Measurements from ENCODE around the gene GALNTL6.
"Not testable (repeated sequence)": the region's sequence is repeated elsewhere in the genome, so short reads cannot be mapped to it uniquely, and the experiment has no call there.

GALNTL6 gene

GRCh38 chr4:172895699-172896098, 1082.5 kb downstream of the GALNTL6 start:
- DNase-seq, result no peak

DNA sequence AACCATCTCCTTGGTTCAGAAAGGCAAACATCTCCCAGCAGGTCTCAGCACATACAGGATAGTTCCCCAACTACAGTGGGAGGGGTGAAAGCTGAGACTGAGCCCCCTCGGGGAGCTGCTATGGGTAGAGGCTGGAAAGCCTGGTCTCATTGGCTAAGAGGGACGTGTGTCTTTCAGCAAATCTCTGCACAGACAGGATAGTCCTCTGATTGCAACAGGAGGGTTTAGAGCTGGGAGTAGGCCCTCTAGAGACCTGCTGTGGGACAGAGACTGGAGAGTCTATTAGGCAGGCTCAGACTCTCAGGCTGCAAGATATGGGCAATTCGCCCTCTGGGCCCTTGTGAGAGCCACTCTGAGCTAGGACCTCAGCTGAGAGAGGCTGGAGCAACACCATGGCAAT, 1083.8 kb downstream of the GALNTL6 start:
- DNase-seq, result no peak

DNA sequence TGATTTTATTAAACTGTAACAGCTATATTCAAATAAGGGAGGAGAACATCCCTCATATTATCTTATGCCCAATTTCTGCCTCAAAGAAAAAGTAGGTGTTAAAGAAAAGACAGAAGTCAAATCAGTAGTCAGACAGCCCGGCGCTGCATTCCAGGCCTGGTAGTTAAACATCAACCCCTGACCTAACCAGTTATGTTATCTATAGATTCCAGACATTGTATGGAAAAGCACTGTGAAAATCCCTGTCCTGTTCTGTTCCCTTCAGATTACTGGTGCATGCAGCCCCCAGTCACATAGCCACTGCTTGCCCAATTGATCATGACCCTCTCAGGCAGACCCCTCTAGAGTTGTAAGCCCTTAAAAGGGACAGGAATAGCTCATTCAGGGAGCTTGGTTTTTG, 1085.5 kb downstream of the GALNTL6 start:
- no peak for DNase-seq

DNA sequence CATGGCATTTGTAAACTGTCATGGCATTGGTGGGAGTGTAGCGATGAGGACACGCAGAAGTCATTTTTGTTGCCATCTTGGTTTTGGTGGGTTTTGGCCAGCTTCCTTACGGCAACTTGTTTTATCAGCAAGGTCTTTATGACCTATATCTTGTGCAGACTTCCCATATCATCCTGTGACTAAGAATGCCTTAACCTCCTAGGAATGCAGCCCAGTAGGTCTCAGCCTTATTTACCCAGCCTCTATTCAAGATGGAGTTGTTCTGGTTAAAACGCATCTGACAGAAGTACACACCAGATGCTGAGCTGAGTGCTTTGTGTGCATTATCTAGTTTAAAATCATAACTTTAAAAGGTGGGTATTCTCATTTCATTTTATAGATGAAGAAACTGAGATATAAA, 1086.7 kb downstream of the GALNTL6 start:
- no peak for DNase-seq

- DNase-seq, result no peak
Measured at GRCh38 chr4:172900900-172901299, 1087.7 kb downstream of the GALNTL6 start.

DNA sequence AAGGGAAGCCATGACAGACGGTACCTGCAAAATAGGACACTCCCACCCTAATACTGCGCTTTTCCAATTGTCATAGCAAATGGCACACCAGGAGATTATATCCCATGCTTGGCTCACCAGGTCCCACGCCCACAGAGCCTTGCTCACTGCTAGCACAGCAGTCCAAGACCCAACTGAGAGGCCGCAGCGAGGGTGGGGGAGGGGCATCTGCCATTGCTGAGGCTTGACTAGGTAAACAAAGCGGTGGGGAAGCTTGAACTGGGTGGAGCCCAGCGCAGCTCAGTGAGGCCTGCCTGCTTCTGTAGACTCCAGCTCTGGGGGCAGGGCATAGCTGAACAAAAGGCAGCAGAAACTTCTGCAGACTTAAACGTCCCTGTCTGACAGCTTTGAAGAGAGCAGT, 1099.3 kb downstream of the GALNTL6 start:
- DNase-seq, result not testable (repeated sequence)

DNA sequence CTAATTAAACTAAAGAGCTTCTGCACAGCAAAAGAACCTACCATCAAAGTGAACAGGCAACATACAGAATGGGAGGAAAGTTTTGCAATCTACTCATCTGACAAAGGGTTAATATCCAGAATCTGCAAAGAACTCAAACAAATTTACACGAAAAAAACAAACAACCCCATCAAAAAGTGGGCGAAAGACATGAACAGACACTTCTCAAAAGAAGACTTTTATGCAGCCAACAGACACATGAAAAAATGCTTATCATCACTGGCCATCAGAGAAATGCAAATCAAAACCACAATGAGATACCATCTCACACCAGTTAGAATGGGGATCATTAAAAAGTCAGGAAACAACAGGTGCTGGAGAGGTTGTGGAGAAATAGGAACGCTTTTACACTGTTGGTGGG, 1104.2 kb downstream of the GALNTL6 start:
- DNase-seq, result not testable (repeated sequence)

DNA sequence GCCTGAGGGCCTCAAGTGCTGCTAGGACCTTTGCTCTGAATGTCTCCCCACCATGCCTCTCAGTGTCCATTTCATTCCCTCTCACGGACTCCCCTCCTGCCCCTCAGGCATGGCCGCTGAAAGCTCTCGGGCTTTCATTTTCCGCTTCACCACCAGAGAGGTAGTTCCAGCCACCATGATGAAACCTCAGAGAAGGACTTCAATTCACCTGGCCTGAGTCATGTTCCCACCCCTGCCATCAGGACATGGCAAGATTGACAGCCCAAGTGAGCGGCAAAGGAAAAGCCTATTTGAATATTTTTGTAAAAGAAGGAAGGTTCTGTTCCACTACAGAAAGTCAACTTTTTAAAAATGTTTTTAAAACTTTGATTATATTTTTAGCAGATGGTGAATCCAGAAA, 1106.1 kb downstream of the GALNTL6 start:
- no peak for DNase-seq

GRCh38 chr4:172927096-172927814, 1114.1 kb downstream of the GALNTL6 start:
- DNase-seq, result no peak

- no peak for DNase-seq
Measured at GRCh38 chr4:172928347-172928746, 1115.1 kb downstream of the GALNTL6 start.

- DNase-seq, result no peak
Measured at GRCh38 chr4:172938072-172938829, 1125.0 kb downstream of the GALNTL6 start.

DNA sequence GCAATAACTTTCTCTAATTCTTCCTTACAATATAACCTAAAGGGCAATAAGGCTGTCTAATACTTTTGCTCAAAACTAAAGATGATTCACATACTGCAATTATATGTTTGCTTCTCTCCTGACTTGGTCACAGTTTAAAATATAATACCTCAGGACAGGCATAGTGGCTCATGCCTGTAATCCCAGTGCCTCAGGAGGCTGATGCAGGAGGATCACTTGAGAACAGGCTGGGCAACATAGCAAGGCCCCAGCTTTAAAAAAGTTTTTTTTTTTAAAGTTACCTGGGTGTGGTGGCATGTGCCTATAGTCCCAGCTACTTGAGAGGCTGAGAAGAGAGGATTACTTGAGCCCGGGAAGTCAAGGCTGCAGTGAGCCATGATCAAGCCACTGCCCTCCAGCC, 1125.7 kb downstream of the GALNTL6 start:
- no peak for DNase-seq

DNA sequence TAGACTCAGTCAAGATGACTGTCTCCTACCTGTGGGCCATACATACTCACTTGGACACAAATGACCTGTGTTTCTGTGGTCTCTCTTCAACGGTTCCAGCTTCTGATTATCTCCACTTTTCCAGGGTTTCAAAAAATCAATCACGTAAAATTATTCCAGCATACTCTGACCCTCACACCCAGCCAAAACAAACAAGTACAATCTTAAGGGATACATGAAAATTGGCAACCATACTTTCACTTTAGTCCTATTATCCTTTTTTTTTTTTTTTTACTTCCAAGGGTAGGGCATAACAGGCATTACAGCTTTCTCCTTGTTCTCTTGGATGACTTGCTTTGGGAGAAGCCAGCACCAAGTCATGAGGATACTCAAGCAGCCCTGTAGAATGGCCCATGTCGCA, 1129.6 kb downstream of the GALNTL6 start:
- no peak for DNase-seq

GRCh38 chr4:172945611-172946010, 1132.4 kb downstream of the GALNTL6 start:
- no peak for DNase-seq

- no peak for DNase-seq
Measured at GRCh38 chr4:172946503-172946902, 1133.3 kb downstream of the GALNTL6 start.

DNA sequence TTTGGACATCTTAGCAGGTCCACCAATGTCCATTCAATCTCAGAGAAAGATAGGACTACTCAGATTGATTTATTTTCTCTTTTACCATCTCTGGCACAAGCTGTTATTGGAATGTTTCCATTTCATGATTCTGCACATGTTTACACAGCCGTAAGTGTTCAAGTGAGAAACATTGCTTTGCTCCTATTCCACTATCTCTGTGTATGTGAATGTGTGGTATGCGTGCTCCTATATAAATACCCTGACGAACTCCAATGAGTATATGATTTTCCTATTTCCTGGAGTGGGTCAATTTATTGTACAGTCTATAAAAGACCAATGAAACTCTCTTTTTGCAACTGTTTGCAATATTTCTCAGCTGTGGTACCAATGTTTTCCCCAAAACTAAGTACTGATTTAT, 1134.4 kb downstream of the GALNTL6 start:
- no peak for DNase-seq

DNA sequence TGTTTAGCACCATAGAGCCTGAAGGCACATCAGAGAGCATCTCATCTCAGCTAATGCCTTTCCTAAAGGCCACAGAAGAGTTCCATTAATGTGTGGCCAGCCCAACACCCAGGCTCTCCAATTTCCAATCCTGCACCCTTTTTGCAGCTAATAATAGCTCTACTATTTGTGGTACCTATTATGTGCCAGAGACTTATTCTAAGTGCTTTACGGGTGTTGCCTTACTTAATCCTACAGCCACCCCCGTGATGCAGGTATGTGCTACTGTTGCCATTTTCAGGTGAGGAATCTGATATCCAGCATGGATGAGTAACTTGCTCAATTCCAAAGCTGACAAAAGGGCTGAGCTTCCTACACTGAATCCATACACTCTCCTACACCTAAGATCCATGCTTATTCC, 1137.8 kb downstream of the GALNTL6 start:
- no peak for DNase-seq

DNA sequence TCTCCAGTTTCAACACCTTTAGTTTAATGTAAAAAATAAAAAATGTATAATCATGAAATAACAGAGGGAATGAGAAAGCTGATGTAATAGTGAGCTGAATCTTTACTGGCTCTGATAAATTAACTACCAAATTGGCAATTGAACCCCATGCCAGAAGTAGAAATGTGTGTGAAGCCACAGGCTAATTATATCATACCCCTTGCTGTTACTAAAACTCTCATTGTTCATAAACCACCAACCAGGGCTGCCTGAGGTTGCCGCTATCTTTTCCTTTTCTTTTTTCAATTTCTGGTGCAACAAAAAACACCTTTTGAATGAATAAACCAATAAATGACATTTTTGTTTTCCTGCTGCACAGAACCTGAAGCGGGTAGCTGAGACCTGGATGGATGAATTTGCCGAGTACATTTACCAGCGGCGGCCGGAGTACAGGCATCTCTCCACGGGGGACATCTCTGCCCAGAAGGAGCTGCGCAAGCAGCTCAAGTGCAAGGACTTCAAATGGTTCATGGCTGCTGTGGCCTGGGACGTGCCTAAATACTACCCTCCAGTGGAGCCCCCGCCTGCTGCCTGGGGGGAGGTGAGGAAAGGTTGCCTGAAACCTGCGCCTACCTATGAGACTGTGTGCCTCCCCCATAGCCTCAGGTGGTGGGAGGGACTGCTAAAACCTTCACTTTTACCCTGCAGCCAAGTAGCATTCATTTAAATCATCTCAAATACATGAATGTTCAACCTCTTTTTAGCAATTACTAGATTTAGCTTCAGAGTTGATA, 1138.7 kb downstream of the GALNTL6 start:
- no peak for DNase-seq

DNA sequence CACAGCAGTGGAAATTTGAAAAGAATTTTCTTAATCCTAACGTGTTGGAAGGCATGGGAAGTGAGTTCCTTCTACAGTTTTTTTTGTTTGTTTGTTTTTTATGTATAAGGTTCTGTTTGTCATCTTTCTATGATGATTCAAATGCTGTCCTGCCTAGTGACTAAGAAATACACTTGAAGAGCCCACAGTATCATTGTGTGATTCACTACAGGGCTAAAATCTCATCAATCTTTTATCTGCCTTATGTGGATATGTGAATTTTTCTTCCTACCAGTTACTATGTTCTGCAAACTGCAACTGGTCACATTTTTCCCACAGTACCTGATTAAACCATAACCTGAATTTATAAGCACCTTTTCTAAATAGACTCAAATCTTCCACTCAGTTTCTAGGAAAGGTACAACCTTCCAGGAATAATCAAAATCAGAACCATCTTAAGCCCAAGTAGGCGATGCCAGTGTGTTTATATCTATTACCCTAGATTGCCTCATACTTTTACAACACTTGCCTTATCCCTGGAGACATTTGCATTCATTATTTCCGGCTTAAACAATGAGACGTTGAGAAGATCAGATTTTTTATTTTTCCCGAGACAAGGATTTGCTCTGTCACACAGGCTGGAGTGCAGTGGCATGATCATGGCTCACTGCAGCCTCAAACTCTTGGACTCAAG, 1140.8 kb downstream of the GALNTL6 start:
- DNase-seq, result no peak

- DNase-seq, result not testable (repeated sequence)
Measured at GRCh38 chr4:172956340-172956739, 1143.1 kb downstream of the GALNTL6 start.

DNA sequence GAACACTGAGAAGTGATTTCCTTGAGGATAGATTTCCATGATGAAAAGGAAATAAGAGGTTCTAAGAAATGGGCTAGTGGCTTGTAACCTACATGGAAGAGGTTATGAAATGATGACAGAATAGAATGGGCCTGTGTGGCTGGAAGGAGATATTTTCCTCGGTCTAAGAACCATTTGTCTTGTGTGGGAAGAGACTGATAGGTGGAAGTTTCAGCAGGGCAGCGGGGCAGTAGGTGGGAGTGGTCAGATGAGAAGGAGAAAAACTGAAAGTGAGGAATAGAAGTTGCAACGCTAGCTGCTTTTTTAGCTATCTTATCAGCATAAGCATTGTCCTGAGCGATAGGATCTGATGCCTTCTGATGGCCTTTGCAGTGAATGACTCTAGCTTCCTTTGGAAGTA, 1144.0 kb downstream of the GALNTL6 start:
- DNase-seq, result no peak

GRCh38 chr4:172962564-172963353, 1149.6 kb downstream of the GALNTL6 start:
- DNase-seq, result no peak

All from activated CD4-positive, alpha-beta T cell treated with anti-CD3 and anti-CD28 coated beads for 1 hour (primary cell).